Suppressor macrophage treated with lipopolysaccharide for 4 hours (primary cell): ENCODE data around the gene PTK6.
"Not testable (repeated sequence)": the region's sequence is repeated elsewhere in the genome, so short reads cannot be mapped to it uniquely, and the experiment has no call there.

Experiments used
- DNase-seq: peaks from one replicate; pipeline ENCODE4 v3.0.0-alpha.2; 2020

The PTK6 gene

GRCh38 chr20:63568986-63569949 is 32.1 kb upstream of the PTK6 start:
- DNase-seq = no peak

GRCh38 chr20:63568170-63568981 is 31.2 kb upstream of the PTK6 start:
- DNase-seq = no peak

- peak; percentile 88 for DNase-seq
Observed at GRCh38 chr20:63567386-63568169, 30.4 kb upstream of the PTK6 start.

- DNase-seq = no peak
Observed at GRCh38 chr20:63567136-63567385, 29.9 kb upstream of the PTK6 start.

- no peak for DNase-seq
Observed at GRCh38 chr20:63566395-63567135, 29.4 kb upstream of the PTK6 start.

GRCh38 chr20:63565699-63566335 is 28.6 kb upstream of the PTK6 start:
- DNase-seq = no peak

GRCh38 chr20:63565021-63565698 is 28.0 kb upstream of the PTK6 start:
- no peak for DNase-seq

GRCh38 chr20:63564036-63564810 is 27.0 kb upstream of the PTK6 start:
- no peak for DNase-seq

- DNase-seq = no peak
Observed at GRCh38 chr20:63563225-63563935, 26.2 kb upstream of the PTK6 start.

GRCh38 chr20:63562461-63563224 is 25.5 kb upstream of the PTK6 start:
- no peak for DNase-seq

- DNase-seq = no peak
Observed at GRCh38 chr20:63561624-63562396, 24.6 kb upstream of the PTK6 start.

- no peak for DNase-seq
Observed at GRCh38 chr20:63560856-63561609, 23.9 kb upstream of the PTK6 start.

- DNase-seq = no peak
Observed at GRCh38 chr20:63560333-63560805, 23.2 kb upstream of the PTK6 start.

- DNase-seq = not testable (repeated sequence)
Observed at GRCh38 chr20:63559485-63560332, 22.5 kb upstream of the PTK6 start.

GRCh38 chr20:63558804-63559484 is 21.8 kb upstream of the PTK6 start:
- DNase-seq = no peak

- DNase-seq = no peak
Observed at GRCh38 chr20:63557481-63557891, 20.3 kb upstream of the PTK6 start.
